ES-I3 (cell line): ENCODE data around the gene DMBT1.

Experiments used
- H3K36me3 ChIP-seq: 2 replicates; pipeline ENCODE4 v1.6.1; 2013; ENCODE audit warnings: mild to moderate bottlenecking, low read length, control low read depth, moderate library complexity; ENCODE audit not compliant: insufficient read depth
- H3K4me1 ChIP-seq: 2 replicates; pipeline ENCODE4 v1.6.1; 2013; ENCODE audit warnings: mild to moderate bottlenecking, control low read depth, low read length; ENCODE audit not compliant: insufficient read depth
- H3K9ac ChIP-seq: 2 replicates; pipeline ENCODE4 v1.6.1; 2013; ENCODE audit warnings: low read depth, mild to moderate bottlenecking, low read length, moderate library complexity
- H3K9me3 ChIP-seq: 2 replicates; pipeline ENCODE4 v1.6.1; 2013; ENCODE audit warnings: mild to moderate bottlenecking, low read length, moderate library complexity; ENCODE audit not compliant: control insufficient read depth, insufficient read depth

DMBT1 gene

GRCh38 chr10:122638106-122638505 lies 77.6 kb downstream of the DMBT1 start:
- Histone ChIP-seq H3K9ac (no peak overlapping the region), H3K9me3 (no peaks in the 10 kb centered on the region), H3K4me1 (no peaks in the 10 kb centered on the region), H3K36me3 (no peaks in the 10 kb centered on the region)

DNA sequence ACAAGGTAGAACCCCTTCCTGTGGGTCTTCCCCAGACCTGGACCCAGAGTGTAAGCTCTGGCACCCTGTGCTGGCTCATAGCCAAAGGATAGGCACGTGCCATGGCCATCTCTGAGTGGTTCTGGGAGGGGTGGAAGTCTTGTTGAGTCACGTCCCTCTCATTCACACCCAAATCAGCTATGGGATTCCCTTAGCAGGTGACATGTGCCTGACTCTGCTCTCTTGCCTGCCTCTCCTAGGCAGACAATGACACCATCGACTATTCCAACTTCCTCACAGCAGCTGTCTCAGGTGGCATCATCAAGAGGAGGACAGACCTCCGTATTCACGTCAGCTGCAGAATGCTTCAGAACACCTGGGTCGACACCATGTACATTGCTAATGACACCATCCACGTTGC lies 79.2 kb downstream of the DMBT1 start:
- no peaks in the 10 kb centered on the region for H3K4me1 ChIP-seq
- no peaks in the 10 kb centered on the region for H3K36me3 ChIP-seq
- no peak overlapping the region for H3K9ac ChIP-seq
- no peaks in the 10 kb centered on the region for H3K9me3 ChIP-seq

DNA sequence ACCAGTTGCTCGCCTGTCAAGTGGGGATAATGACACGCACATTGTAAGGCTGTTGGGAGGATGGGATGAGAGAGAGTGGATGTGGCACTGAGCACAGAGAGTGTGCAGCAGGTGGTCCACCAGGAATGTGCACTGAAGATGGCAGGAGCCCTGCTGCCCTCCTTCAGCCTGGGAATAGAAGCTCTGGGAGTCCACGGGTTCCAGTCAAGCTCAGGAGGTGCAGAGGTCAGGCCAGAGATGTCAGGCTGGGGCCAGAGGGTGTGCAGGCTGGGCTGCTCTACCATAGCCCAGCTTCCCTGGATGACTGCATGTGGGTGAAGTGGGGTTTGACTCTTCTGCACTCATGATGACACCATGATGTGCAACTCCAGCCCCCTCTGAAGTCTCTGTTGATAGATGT lies 80.4 kb downstream of the DMBT1 start:
- Histone ChIP-seq H3K9me3 (no peaks in the 10 kb centered on the region), H3K36me3 (no peaks in the 10 kb centered on the region), H3K9ac (no peak overlapping the region), H3K4me1 (no peaks in the 10 kb centered on the region)

DNA sequence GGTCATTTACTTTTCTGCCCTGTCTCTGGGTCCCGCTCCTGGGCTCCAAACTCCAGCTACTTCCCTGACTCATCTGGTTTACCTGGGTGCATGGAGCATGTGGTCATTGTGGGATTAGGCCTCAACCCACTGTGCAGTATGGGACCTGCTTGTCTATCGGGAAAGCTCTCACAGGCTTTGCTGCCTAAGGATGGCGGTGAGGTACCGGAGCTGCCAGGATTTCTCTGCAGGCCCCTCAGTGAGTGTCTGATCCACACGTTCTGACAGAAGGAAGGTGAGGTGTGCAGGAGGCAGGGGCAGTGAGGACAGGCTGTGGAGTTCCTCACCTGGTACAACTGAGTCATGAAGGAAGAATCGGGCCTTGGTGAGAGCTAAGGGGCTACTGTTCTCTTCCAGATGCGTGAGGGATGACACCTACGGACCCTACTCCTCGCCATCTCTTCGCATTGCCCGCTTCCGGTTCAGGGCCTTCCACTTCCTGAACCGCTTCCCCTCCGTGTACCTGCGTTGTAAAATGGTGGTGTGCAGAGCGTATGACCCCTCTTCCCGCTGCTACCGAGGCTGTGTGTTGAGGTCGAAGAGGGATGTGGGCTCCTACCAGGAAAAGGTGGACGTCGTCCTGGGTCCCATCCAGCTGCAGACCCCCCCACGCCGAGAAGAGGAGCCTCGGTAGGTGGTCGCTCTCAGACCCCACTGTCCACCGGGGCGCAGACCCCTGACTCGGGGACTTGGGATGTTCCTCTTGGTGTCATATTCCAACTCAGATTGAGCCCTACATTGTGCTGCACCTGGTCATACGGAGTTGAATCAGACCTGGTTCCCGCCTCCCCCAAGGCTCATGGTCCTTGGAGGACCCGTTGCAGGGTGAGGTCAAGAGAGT lies 82.4 kb downstream of the DMBT1 start:
- Histone ChIP-seq H3K4me1 (no peaks in the 10 kb centered on the region), H3K9ac (no peak overlapping the region), H3K36me3 (no peaks in the 10 kb centered on the region), H3K9me3 (no peaks in the 10 kb centered on the region)

GRCh38 chr10:122643931-122644534 lies 83.5 kb downstream of the DMBT1 start:
- Histone ChIP-seq H3K9me3 (no peaks in the 10 kb centered on the region), H3K36me3 (no peaks in the 10 kb centered on the region), H3K9ac (no peak overlapping the region), H3K4me1 (no peaks in the 10 kb centered on the region)

GRCh38 chr10:122646511-122647382 lies 86.2 kb downstream of the DMBT1 start:
- no peaks in the 10 kb centered on the region for H3K9me3 ChIP-seq
- H3K9ac ChIP-seq, result no peak overlapping the region
- H3K36me3 ChIP-seq, result no peaks in the 10 kb centered on the region
- no peaks in the 10 kb centered on the region for H3K4me1 ChIP-seq

GRCh38 chr10:122647383-122647968 lies 86.9 kb downstream of the DMBT1 start:
- H3K4me1 ChIP-seq, result no peaks in the 10 kb centered on the region
- no peaks in the 10 kb centered on the region for H3K9me3 ChIP-seq
- H3K36me3 ChIP-seq, result no peaks in the 10 kb centered on the region
- H3K9ac ChIP-seq, result no peak overlapping the region

- Histone ChIP-seq H3K9ac (no peak overlapping the region), H3K9me3 (no peaks in the 10 kb centered on the region), H3K36me3 (no peaks in the 10 kb centered on the region), H3K4me1 (no peaks in the 10 kb centered on the region)
These were observed 88.3 kb downstream of the DMBT1 start for GRCh38 chr10:122648599-122649428.

GRCh38 chr10:122649903-122650302 lies 89.3 kb downstream of the DMBT1 start:
- no peaks in the 10 kb centered on the region for H3K4me1 ChIP-seq
- H3K9me3 ChIP-seq, result no peaks in the 10 kb centered on the region
- H3K36me3 ChIP-seq, result no peaks in the 10 kb centered on the region
- no peak overlapping the region for H3K9ac ChIP-seq

DNA sequence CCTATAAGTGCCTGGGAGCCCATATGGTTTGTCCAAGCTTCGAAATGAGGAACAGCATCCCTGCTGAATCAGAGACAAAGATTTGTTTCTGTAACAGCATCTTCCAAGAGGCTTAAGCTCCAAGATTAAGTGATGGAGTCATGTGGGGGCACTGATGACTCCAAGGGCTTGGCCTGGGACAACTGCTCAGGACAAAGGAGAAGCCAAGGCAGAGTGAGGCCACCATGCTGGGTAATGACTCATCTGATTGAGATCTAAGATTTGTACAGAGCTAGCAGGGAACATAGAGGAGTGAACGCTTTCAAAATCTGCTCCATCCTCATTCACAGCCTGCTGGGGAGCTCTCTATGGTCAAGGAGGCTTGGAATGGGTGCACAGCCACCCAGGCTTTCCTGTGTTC lies 89.8 kb downstream of the DMBT1 start:
- Histone ChIP-seq H3K36me3 (no peaks in the 10 kb centered on the region), H3K4me1 (no peaks in the 10 kb centered on the region), H3K9ac (no peak overlapping the region), H3K9me3 (no peaks in the 10 kb centered on the region)

GRCh38 chr10:122655524-122656307 lies 95.2 kb downstream of the DMBT1 start:
- Histone ChIP-seq H3K9me3 (no peaks in the 10 kb centered on the region), H3K9ac (no peak overlapping the region), H3K36me3 (no peaks in the 10 kb centered on the region), H3K4me1 (no peaks in the 10 kb centered on the region)

GRCh38 chr10:122656308-122656705 lies 95.8 kb downstream of the DMBT1 start:
- H3K36me3 ChIP-seq, result no peaks in the 10 kb centered on the region

GRCh38 chr10:122656741-122657140 lies 96.2 kb downstream of the DMBT1 start:
- Histone ChIP-seq H3K4me1 (no peaks in the 10 kb centered on the region), H3K36me3 (no peaks in the 10 kb centered on the region), H3K9me3 (no peaks in the 10 kb centered on the region), H3K9ac (no peak overlapping the region)

More at GRCh38 chr10:122656308-122656705, 95.8 kb downstream of the DMBT1 start:
- Histone ChIP-seq H3K9me3 (no peaks in the 10 kb centered on the region), H3K9ac (no peak overlapping the region), H3K4me1 (no peaks in the 10 kb centered on the region)
